Esophagus muscularis mucosa (tissue), 4 donors: ENCODE measurements around the gene PSME4. TPM values are rescaled to one million over a fixed set of nuclear protein-coding genes. Genes with fewer than 3 reads are reported as not detected.
"Not testable (repeated sequence)": the region's sequence is repeated elsewhere in the genome, so short reads cannot be mapped to it uniquely, and the experiment has no call there.

Source experiments
- DNase-seq: peaks from one replicate; pipeline ENCODE4 v3.0.0-alpha.2; 2017; ENCODE audit errors: extremely low spot score
- H3K27ac ChIP-seq, 4 donors: fragments of 200-600 bp; sonication (generic); replicated peaks in 1 of 4; 1 replicate in 3 of 4; 2 replicates in 1 of 4; pipeline ENCODE4 v1.5.1; 2016 to 2019; ENCODE audit warnings: mild to moderate bottlenecking in 1 of 4
- H3K27me3 ChIP-seq, 4 donors: fragments of 200-600 bp; sonication (generic); one replicate each; pipeline versions ENCODE4 v1.5.1 to v1.6.0; 2016 to 2019
- H3K36me3 ChIP-seq, 4 donors: fragments of 200-600 bp; sonication (generic); one replicate each; pipeline ENCODE4 v1.5.1; 2016 to 2019
- H3K4me1 ChIP-seq, 4 donors: fragments of 200-600 bp; sonication (generic); one replicate each; pipeline ENCODE4 v1.5.1; 2016 to 2019
- H3K4me3 ChIP-seq, 4 donors: fragments of 200-600 bp; sonication (generic); 1 replicate in 2 of 4; 2 replicates in 2 of 4; pipeline ENCODE4 v1.5.1; 2016 to 2019; ENCODE audit warnings: mild to moderate bottlenecking in 4 of 4, moderate library complexity in 1 of 4
- H3K9me3 ChIP-seq, 4 donors: fragments of 200-600 bp; sonication (generic); 1 replicate in 3 of 4; 2 replicates in 1 of 4; pipeline ENCODE4 v1.5.1; 2016 to 2019
- EP300 ChIP-seq: sonication (generic); formaldehyde crosslinking; IDR thresholded peaks from one replicate; pipeline ENCODE4 v1.6.1; 2017; ENCODE audit warnings: antibody characterized with exemption
- POLR2A ChIP-seq: fragments of 450-650 bp; IDR thresholded peaks from one replicate; pipeline ENCODE4 v1.6.1; 2017; ENCODE audit warnings: antibody characterized with exemption, moderate library complexity, mild to moderate bottlenecking, low read depth
- POLR2AphosphoS5 ChIP-seq, 2 donors: sonication (generic); formaldehyde crosslinking; IDR thresholded peaks; one replicate each; pipeline ENCODE4 v1.6.1; 2017; ENCODE audit warnings: antibody characterized with exemption in 2 of 2
- WGBS: methylation state at CpG from one replicate; pipeline ENCODE4 v1.1.5; 2018; 5-methylcytosine and 5-hydroxymethylcytosine counted together
- intact Hi-C: fragments of 100-400 bp; cut with DNase I; formaldehyde crosslinking; loops from one replicate; pipeline ENCODE4 v1.15.1; 2023
- total RNA-seq, 4 donors: library from RNA; depleted of rRNA; stranded (reverse); fragments of >200 nt; gene quantifications; one replicate each; pipeline versions ENCODE4 v1.1.0 to v1.2.1, GENCODE V29; 2016
- TF ChIP-seq, protein P1 (sequence below), 3 experiments: fragments of 200-600 bp in 2 of 3; fragments of 450-650 bp in 1 of 3; sonication (generic) in 2 of 3; IDR thresholded peaks; one replicate each; pipeline ENCODE4 v1.5.1; 2017 to 2019; ENCODE audit warnings: antibody characterized with exemption in 3 of 3, mild to moderate bottlenecking in 2 of 3, moderate library complexity in 1 of 3

Gene PSME4
- total RNA-seq, 4 donors from 2014 or later: 47.5 to 65.8 (median 48.3) TPM

DNA sequence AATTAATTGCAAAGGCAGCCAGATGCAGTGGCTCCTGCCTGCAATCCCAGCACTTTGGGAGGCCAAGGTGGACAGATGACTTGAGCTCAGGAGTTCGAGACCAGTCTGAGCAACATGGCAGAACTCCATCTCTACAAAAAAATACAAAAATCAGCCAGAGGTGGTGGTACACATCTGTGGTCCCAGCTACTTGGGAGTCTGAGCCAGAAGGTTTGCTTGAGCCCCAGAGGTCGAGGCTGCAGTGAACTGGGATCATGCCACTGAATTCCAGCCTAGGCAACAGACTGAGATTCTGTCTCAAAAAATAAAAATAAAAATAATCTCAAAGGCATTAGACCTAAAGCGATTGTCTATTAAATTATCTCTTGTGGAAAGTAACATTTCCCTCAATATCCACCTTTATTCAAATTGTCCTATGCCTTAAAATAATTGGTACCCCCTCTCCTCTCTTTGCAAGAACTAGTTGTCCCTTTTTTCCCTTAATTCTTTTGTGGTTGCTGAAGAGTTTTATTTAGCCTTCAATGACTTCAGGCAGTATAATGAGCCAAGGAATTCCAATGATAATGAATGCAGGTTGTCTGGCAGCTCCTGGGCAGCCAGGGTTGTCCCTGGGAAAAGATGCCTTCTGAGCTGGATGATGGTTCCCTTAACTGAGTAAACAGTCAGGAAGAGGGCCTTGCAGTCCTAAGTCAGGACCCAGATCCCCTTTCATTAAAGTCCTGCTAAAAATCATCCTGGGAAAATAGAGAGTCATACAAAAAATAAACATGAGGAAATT is 143.2 kb downstream of the PSME4 start:
- DNase-seq: no peak
- no peak overlapping the region for H3K4me3 ChIP-seq
- TF ChIP-seq, protein P1, sequence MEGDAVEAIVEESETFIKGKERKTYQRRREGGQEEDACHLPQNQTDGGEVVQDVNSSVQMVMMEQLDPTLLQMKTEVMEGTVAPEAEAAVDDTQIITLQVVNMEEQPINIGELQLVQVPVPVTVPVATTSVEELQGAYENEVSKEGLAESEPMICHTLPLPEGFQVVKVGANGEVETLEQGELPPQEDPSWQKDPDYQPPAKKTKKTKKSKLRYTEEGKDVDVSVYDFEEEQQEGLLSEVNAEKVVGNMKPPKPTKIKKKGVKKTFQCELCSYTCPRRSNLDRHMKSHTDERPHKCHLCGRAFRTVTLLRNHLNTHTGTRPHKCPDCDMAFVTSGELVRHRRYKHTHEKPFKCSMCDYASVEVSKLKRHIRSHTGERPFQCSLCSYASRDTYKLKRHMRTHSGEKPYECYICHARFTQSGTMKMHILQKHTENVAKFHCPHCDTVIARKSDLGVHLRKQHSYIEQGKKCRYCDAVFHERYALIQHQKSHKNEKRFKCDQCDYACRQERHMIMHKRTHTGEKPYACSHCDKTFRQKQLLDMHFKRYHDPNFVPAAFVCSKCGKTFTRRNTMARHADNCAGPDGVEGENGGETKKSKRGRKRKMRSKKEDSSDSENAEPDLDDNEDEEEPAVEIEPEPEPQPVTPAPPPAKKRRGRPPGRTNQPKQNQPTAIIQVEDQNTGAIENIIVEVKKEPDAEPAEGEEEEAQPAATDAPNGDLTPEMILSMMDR (IDR thresholded peaks at IDR 0.05): no peak
- TF ChIP-seq EP300 (no peak), POLR2AphosphoS5 (IDR thresholded peaks at IDR 0.05) (no peak), POLR2A (no peak)
- H3K9me3 ChIP-seq: no peaks in the 10 kb centered on the region
- peaks cover 18 to 28% (median 21%) of the 10 kb centered on the region in 4 donors for H3K4me1 ChIP-seq
- WGBS: 85% methylated on average over 3 of the region's 3 CpGs
- peak overlapping the region; percentile 1 to 60 (median 18) for H3K27ac ChIP-seq
- intact Hi-C loops: no loop called here
- peaks cover 0 to 9% (median 2%) of the 10 kb centered on the region in 4 donors for H3K36me3 ChIP-seq
- H3K27me3 ChIP-seq: no peaks in the 10 kb centered on the region

DNA sequence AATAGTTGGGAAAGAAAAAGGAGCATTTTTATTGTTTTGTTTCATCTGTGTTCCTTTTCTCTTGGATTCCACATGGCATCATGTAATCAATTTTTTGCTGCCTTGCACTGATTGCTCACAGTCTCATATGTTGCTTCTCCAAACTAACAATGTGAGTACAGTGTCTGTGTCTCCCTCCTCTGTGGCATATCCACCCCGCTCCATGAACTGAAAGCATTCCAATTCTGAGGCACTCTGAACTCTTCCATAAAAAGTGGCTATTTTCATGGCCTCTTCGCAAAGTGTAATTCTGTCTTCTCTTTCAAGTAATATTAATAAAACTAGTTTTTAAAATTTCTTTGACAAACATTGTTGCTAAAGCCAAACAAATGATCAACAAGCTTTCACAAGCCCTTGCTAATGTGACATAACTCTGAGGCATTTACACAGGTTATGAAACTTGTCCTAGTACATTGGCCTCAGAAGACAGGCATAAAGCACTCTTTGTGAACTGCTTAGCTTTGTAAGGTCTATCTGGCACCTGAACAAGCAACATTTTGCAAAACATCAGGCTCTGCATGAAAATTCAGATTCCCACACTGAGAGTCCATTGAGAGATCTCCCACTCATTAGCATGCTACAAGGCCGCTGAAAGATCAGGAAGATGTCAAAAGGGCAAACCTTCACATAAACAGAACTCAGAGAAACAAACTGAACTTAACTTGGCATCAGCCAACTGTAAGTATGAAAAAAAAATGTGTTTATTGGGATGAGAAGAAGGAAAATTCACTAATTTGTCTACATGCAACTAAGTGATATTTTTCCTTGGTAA is 144.0 kb downstream of the PSME4 start:
- H3K27ac ChIP-seq: peak overlapping the region; percentile 11 to 60 (median 21)
- no peak for DNase-seq
- 61% methylated on average over 3 of the region's 3 CpGs for WGBS
- intact Hi-C loops: no loop called here
- H3K4me1 ChIP-seq: peaks cover 18 to 28% (median 21%) of the 10 kb centered on the region in 4 donors
- TF ChIP-seq, protein P1 (IDR thresholded peaks at IDR 0.05): no peak
- TF ChIP-seq POLR2AphosphoS5 (IDR thresholded peaks at IDR 0.05): peak in 1 of 2 donors; percentile 58
- no peak for TF ChIP-seq POLR2A
- H3K4me3 ChIP-seq: no peak overlapping the region
- H3K36me3 ChIP-seq: peaks cover 0 to 9% (median 2%) of the 10 kb centered on the region in 4 donors
- H3K27me3 ChIP-seq: no peaks in the 10 kb centered on the region
- H3K9me3 ChIP-seq: no peaks in the 10 kb centered on the region

DNA sequence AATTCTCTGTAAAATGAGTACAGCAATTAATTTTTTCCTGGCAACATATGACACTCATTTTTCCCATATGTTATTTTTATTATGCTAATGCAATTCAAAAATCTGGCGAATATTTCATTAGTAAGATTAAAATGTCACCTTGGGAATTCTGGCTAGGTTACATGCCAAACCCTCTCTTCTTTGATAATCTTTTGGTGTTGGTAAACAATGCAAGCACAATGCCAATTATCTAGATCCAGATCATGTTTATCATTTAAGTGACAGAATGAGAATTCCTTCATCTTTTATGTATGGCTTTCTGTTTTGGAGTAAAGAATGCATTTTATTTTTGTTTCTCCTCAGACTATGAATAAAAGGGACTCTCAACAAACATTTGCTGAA is 144.8 kb downstream of the PSME4 start:
- H3K9me3 ChIP-seq: no peaks in the 10 kb centered on the region
- TF ChIP-seq, protein P1 (IDR thresholded peaks at IDR 0.05): no peak
- TF ChIP-seq POLR2AphosphoS5 (IDR thresholded peaks at IDR 0.05) (no peak), EP300 (no peak), POLR2A (no peak)
- H3K27ac ChIP-seq: peak overlapping the region in 3 of 4 donors; percentile 18 to 60 (median 28)
- WGBS: 70% methylated on average over 1 of the region's 1 CpG
- H3K27me3 ChIP-seq: no peaks in the 10 kb centered on the region
- H3K4me1 ChIP-seq: peaks cover 18 to 28% (median 21%) of the 10 kb centered on the region in 4 donors
- no peak for DNase-seq
- intact Hi-C loops: no loop called here
- no peak overlapping the region for H3K4me3 ChIP-seq
- H3K36me3 ChIP-seq: peaks cover 0 to 2% (median under 1%) of the 10 kb centered on the region in 4 donors

DNA sequence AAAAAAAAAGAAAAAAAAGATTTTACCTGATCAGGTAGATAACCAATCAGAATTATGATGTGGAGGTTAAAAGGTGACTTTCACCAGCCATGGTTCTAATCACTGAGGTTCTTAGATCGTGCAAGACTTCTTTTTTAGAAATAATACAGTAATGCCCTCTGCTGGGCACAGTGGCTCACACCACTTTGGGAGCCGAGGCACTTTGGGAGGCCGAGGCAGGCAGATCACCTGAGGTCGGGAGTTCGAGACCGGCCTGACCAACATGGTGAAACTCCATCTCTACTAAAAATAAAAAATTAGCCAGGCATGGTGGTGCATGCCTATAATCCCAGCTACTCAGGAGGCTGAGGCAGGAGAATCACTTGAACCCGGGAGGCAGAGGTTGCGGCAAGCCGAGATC is 147.2 kb downstream of the PSME4 start:
- Histone ChIP-seq H3K36me3 (peaks cover 0 to 16% (median 12%) of the 10 kb centered on the region in 4 donors), H3K4me1 (peaks cover 18 to 28% (median 21%) of the 10 kb centered on the region in 4 donors)
- WGBS: 92% methylated on average over 9 of the region's 9 CpGs
- H3K27me3 ChIP-seq, H3K4me3 ChIP-seq, H3K9me3 ChIP-seq, H3K27ac ChIP-seq, DNase-seq: not testable (repeated sequence)
- intact Hi-C loops: loop anchor here (5.0 kb wide), 1 partner anchor 34 kb away; the partner anchor contains the start of gene GPR75

DNA sequence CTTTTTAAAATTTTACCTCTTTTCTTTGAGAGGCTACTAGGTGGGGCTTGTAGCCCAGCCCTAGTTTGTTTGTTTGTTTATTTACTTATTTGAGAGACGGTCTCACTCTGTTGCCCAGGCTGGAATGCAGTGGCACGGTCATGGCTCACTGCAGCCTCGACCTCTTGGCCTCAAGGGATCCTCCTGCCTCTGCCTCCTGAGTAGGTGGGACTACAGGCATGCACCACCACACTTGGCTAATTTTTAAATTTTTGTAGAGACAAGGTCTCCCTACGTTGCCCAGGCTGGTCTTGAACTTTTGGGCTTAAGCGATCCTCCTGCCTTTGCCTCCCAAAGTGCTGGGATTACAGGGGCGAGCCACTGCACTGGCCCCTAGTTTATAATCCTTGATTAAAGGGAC is 149.0 kb downstream of the PSME4 start:
- Histone ChIP-seq H3K4me3 (no peak overlapping the region), H3K27me3 (no peaks in the 10 kb centered on the region), H3K36me3 (peaks cover 3 to 31% (median 25%) of the 10 kb centered on the region in 4 donors), H3K9me3 (no peaks in the 10 kb centered on the region), H3K4me1 (peaks cover 4 to 11% (median 8%) of the 10 kb centered on the region in 4 donors), H3K27ac (no peak overlapping the region)
- WGBS: 89% methylated on average over 6 of the region's 6 CpGs
- intact Hi-C loops: loop anchor here (5.0 kb wide), 1 partner anchor 35 kb away; the partner anchor contains the start of gene GPR75
- no peak for DNase-seq
- no peak for TF ChIP-seq EP300
- TF ChIP-seq POLR2A: no peak
- TF ChIP-seq, protein P1 (IDR thresholded peaks at IDR 0.05): no peak
- no peak for TF ChIP-seq POLR2AphosphoS5 (IDR thresholded peaks at IDR 0.05)
